ENCODE data around the gene TTC28.
A peak's percentile ranks its signal among the peaks of the same experiment; 100 is the strongest.

The TTC28 gene

DNA sequence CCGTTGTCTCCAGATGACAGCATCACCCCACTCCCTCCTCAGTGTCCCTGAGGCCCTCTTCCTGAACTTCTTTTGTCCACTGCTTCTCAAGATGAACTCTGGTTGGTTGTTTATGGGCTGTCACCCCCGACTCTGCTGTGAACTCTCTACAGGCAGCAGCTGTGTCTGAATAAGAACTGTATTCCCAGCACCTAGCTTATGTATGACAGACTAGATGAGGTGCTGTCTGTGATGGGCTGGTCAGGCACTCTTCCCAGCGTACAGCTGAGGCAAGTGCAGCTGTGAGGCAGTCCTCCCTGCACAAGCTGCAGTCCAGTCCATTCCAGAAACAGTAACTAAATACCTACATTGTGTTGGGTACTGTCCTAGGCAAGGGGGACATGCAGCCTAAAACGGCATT lies 649.2 kb downstream of the TTC28 start:
- DNase-seq, result no peak

DNA sequence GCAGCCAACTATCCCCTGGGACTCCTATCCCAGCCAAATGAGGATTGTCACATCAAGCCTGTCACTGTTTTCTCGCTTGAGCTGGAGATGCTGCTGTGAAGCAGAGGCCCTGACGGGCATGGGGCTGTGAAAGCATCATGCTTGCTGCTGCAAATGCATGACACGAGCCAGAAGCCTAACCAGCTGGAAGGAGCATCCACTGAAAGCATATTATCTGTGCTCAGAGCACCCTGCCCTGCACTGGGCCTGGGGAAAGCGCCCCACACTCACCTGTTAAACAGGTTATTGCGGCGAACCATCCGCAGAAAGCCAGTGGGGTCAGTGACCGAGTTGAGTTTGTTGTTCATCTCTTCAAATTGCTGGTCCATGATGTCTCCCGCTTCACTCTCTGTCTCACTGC lies 649.7 kb downstream of the TTC28 start:
- DNase-seq, result no peak

DNA sequence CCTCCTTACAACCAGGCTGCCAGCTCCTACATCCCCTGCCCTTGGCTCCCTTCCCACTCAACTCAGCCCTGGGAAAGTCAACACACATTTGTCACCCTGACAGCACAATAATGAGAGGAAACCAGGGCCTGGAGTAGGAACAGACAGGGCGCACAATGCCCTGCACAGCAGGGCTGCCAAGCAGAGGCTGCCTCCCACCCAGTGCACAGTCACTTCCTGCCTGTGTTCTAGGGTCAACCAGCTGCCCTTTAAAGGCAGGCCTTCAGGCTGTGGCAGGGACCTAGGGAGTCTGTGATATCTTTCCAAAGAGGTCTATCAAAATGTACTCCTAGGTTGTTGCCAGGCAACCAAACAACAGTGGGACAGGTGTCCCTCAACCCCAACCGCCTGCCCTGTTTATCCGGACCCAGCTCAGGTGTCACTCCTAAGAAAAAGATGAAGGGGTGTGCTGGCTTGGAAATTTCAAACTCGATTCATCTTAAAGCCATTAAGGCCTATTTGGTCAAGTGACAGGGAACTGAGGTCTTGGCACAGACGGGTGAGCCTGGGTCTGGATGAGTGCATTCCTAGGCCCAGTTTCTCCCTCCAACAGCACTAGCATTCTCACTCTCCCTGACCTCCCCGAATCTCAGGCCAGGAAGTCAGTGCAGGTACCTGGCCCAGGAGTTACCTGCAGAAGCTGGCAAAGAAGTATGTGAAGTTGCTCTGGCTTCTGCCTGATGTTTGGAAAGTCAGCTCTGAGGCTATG lies 650.3 kb downstream of the TTC28 start:
- no peak for DNase-seq

DNA sequence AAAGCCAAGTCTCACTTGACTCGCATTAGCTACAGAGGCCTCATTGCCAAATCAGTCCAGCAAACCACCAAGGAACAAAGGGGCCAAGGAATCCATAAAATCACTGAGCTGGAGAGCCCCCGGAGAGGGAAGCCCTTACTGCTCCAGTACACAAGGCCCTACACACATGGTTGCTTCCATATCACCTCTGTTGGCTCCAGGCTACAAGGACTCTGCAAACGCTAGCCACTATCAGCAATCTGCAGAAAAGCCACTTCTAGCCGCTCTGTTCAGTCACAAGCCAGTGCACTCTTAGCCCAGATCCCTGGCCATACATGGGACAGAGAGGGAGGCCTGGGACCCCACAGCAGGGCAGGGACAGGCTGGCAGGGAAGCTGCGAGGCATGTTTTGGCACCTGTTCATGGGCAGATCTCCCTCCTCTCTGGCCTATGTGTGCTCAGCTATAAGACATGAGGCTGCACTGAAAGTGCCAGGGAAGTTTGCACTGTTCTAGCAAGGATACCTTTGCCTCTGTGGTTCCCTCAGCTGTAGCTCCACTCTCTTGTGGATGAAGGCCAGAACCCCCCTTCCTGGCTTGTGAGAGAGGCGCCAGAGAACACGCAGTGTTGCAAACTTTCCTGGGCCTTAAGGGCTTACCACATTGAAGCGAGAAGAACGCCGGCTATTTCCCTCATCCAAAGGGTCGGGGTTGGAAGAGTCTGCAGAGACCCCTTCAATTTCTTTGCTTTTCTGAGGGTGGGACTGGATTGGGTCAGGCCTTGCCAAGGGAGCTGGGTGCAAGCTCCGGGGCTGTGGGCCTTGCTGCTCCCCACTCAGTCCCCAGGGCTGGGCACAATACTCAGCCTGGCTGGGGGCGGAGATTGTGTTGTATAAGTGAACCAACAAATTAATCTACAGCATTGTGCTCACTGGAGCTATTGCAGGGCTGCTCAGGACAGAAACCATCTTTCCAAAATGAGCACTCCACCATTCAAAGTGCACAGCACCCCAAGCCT lies 651.9 kb downstream of the TTC28 start:
- DNase-seq, result no peak

DNA sequence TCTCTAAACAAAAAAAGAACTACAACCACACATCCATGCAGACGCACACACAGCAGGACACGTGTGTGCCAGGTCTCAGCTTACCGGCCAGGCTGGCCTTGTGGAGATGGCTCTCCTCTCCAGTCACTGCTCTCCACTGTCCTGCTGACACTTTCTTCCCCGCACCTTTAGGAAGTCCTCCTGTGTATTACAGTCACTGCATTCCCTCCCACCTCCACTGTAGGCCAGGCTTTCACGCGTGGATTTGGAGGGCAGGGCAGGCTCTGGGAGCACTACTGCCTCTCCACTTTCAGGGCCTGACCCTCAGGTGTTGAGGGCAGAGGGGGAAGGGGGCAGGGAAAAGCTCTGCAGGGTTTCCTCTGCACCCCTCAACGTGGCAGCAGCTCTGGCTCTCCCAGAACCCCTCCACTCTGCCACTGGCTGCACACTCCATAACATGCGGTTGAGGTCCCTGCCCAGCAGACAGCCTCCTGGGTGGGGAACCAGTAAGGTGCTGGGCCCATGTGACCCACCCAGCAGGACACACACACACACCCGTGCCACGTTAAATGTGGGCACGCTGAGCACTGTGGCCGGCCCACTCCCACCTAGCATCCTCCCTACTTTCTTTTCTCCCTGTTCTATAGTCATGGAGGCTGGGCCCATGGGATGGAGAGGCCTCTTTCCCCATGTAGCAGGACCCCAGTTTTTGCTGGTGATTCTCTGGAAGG lies 653.6 kb downstream of the TTC28 start:
- no peak for DNase-seq

DNA sequence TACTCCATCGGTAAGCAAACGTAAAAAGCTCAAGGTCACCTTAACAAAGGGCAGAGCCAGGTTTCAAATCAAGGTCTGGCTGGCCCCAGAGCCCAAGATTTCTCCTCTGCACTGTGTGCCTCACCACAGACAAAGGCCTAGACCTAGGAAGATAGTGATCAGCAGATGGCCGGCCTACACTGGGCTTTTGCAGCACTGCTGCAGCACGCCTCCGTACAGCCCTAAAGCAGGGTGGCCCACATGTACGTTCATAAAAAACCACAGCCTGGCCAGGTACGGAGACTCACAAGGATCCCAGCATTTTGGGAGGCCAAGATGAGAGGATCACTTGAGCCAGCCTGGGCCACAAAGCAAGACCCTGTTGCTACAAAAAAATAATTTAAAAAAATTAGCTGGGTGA lies 654.3 kb downstream of the TTC28 start:
- no peak for DNase-seq

DNA sequence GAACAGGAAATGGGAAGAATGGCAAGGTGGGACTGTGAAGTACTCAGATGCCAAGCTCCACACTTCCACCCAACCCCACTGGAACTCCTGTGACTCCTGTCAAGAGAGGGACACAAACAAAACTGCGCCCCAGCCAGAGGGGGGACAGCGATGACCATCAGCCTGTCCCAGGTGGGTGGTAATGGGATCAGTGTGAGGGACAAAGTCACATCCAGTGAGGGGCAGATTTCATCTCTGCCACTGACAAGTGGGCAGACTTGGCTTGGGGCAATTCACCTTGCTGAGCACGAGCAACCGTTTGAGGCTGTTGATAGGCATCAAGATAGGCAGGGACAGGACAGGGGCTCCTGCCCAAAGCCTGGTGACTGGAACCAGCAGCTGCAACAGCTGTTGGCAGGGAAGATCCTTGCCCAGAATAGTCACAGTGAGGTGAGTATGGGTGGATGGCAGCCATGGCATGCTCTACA lies 655.2 kb downstream of the TTC28 start:
- DNase-seq, result no peak

DNA sequence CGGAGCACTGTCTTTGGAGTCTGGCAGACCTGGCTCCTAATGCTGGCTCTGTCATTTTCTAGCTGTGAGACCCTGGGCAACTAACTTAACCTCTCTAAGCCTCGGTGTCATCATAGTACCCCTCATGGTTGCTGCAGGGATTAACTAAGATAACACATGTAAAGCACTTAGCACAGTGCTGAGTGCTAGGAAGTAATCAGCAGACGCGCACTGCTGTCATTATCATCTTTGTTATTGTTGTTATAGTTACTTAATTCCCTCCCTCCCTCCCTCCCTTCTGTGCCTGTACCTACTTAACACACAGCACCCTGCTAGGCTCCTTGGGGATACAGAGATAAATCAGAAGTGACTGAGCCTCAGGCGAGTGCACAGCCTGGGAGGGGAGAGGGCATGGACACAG lies 655.9 kb downstream of the TTC28 start:
- DNase-seq, result no peak

DNA sequence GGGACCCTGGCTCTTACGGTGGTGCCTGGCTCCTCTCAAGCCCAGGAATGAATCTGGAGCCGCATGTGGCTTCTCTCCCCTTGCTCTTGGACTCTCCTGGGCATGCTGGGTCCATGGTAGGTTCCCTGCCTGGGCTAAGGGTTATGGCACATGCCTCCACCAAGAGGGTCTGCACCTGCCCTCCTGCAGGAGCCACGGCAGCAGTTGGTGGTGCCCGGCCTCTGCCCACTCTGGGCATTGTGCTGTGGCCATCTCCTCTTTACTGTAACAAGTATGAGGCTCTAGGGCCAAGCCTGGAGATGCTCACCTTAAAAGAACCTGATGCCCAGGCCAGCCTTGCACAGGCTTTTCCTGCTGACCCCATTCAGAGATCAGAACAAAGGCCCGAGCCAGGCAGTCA lies 656.6 kb downstream of the TTC28 start:
- no peak for DNase-seq

DNA sequence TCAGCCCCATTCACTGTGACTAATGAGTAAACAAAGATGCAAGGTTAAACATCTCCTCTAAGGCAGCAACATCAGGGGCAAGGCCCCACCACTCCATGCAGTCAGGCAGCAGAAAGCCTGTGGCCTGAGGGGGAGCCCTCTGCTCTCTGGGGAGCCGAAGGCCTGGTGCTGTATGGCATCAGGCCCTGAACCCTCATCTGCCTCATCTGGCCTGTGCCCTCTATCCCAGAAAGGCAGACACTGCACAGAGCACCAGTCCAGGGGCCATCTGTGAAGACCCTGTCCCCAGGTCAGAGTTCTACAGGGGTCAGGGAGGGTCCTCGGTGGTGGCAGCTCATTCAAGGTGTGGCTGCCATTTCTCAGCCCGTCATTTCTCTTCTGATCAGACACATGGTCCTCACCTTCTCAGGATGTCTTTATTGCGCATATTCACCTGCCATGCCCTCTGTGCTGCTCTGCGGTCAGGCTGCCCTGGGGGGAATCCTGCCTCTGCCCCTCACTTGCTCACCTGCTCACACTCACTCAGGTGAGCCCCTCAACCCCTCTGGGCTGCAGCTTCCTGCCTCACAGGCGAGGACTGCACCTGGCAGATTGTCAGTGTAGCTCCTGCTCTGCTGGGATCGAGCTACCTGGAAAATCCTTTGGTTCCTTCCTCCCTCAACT lies 657.5 kb downstream of the TTC28 start:
- DNase-seq, result no peak

DNA sequence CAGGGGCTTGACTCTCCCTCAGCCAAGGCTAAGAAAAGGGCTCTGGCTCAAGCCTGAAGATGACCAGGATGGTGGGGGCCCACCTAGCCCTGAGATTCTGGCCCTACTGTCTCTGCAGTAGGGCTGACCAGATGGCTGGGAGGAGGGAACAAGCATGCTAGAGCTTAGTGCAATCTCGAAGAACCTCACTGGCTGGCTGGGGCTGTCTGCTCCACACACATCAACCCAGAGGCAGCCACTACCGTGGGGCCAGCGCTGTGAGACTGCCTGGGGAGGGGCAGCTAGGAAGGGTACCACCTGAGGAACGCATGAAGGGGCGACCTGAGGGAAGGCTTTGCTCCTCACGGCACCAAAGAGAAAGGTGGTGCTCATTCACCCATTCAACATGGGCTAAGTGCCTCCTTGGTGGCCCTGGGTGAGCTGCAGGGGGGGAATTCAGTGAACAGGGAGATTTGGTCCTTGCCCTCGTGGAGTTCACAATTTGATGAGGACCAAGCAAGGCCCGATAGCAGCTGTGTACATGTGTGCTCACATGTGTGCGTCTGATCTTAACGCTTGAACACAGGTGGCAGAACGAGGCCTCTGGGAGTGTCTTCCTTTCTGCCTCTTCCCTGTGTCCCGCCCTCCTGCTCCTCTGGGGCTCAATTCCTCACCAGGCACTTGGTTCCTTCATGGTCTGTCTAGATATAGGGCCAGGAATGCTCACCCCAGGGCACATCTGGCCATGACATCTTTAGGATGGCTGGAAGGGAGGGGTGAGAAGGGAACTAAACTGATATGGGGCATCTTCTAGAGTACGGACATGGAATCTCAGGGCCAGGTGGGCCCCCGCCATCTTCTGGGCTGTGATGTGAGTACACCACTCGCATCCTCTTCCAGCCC lies 658.3 kb downstream of the TTC28 start:
- no peak for DNase-seq

DNA sequence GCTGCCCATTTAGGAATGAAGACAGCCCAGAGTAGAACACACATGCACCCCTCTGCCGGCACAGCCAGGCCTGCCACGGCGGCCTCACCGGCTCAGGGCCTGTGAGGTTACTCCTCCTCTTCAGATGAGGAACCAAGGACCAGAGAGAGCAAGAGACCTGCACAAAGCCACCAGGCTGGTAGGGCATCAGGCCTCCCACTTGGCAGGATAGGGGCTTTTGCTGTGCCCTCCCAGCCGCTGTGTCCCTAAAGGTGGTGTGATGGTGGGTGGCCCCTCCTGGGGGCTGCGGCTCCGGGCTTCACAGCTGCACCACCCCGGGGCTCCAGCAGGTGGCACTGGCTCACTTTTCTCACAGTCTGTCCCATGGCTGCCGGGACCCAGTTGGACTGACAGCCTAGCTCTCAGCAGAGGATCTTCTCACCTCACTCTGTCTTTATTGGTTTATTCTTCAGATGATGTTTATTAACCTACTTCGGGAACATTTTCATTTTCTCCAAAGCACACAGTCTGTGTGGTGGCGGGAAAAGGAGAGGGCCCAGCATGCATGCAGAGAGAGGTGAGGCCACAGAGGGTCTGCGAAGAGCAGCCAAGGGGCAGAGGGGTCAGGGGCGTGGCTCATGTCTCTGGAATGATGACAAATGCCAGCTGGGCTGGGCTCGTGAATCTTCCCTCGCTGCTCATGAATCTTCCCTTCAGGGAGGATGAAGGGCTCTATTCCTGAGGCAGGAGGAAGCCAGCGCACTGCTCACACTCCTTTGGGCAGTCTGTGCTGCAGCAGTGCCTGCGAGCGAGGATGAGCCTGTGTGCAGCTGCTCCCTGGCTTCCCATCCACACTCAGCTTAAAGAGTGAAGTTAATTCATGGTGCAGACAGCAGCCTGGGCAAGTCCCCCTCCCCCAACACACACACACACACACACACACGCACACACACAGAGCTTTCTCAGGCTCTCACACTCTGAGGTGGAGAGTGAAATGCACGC lies 659.5 kb downstream of the TTC28 start:
- DNase-seq, result peak; percentile 49

DNA sequence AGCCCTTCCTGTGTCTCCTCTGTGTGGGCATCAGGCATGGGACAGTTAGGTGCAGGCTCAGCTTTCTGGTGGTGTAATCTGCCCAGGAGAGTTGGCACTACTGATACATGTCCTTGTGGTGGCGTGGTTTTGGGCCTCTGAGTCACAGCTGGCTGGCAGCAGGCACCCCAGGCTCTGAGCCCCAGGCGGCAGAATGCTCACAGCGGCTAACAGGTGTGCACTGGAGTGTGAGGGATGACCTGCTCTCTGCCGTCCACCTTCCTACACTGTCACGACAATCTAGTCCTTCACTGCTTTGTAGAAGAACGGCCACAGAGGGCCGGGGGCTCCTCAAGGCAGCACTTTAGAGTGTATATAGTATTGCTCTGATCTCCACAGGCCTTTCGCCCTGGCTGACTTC lies 660.3 kb downstream of the TTC28 start:
- no peak for DNase-seq

DNA sequence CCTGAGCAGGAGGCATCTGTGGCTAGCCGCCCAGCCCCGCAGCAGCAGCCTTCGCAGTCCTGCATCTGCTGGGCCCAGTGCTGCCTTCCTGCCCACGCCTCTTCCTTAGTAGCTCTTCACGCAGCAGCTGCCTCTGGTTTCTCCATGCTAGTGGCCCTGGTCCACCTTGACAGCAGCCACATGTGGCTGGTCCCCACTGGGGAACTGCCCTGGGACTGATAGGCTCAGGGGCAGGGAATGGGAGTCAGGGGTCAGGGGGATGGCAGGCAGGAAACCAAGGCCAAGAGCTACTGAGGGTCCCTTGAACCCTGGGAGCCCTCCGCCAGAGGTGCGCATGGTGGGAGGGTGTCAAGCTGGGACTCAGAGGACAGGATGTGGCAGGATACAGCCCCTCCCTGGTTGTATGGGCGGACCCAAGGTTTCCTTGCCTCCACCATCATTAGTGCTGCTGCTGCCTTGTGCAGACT lies 661.1 kb downstream of the TTC28 start:
- DNase-seq, result no peak

DNA sequence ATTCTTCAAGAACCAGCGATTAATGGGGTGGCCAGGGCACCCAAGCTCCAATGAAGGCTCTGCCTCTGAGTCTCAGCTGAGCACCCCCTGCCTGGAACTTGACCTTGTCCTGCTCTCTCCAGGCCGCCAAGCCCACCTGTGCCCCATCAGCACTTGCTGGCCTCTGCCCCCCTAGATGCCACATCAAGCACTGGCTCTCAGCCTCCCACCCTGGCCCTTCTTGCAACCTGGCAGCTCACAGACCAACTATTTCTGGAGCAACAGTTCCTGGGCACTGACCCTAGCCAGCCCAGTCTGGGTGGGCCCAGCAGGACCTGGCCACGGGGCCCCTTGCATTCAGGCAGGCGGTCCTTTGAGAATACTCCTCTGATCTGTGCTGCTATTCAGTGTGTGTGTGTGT lies 661.8 kb downstream of the TTC28 start:
- no peak for DNase-seq

DNA sequence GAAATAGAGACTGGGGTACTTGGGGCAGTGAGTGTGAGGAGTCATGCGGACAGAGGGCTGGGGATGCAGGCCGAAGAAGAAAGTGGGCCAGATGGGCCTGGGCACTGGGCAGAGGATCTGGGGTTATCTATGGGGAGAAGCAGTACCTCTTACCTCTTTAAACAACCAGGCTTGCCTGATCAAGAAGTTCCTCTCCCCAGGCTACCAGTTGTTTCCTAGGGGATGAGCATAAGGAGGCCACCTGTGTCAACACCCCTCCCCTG lies 662.2 kb downstream of the TTC28 start:
- DNase-seq, result no peak

DNA sequence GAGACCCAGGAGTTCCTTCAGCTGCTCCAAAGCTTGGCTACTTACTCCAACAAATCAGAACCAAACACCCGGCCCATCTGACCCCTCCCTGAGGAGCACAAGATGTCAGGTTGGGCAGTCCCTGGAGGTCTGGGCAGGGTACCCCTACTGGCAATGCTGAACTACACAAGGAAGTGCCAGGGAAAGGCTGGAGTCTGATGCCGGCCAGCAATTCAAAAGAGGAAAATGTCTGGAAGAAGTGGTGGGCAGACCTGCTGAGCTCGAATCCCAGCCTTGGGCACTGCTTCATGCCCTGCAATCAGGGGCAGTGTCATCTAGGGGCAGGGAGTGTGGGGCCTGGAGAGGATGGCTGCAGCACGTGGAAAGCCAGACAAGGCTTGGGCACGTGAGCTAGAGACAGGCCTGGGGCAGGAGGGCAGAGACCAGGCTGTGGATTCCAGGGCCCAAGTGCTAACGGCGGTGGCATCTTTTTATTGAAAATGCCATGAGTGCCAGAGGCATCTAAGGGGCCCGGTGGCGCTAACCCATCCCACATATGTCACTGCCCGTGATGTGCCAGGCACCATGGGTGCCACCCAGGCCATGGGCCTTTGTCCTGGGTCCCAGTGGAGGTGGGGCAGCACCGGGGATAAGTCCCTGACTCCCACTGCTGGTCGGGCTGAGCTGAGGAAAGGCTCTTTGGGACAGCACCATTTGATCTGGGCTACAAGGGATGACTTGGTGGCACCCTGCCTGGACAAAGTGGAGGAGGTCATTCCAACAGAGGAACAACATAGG lies 662.7 kb downstream of the TTC28 start:
- no peak for DNase-seq

DNA sequence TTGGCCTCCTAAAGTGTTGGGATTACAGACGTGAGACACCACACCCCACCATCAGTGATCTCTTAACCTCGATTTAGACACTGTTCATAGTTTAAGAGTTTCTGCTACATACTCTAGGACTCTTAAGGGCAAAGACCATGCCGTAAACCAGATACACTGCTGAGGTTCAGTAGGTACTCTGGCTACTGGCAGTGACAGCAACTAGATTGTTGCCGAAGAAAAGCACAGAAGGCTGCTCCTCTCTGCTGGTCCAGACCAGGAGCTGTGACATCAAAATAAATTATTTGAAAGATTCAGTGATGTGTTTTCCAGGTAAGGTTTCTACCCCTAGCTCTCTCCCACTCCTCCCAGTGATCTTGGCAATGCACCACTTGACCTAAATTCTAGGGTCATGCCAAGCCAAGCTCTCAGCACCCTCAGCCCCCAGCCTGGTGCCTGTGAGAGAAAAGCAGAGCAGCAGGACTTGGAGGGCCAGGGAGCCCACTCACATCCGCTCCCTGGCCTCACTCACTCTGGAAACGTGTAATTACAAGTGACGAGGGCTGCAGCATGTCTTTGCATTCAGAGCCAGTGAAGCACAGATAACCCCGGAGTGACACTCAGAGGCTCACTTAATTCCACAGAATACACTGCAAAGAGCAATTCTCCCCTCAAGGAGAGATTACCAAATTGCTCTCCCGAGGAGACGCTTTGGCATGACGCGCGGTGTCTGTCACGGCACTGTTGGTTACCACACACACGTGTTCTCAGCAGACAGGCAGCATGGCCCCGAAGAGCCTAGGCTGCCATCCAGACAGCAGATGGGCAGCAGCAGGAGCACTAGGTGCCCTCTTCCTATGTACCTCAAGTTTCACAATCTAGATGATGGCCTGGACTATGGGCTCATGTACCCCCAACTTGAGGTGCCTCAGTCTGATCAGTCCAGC lies 663.7 kb downstream of the TTC28 start:
- no peak for DNase-seq

DNA sequence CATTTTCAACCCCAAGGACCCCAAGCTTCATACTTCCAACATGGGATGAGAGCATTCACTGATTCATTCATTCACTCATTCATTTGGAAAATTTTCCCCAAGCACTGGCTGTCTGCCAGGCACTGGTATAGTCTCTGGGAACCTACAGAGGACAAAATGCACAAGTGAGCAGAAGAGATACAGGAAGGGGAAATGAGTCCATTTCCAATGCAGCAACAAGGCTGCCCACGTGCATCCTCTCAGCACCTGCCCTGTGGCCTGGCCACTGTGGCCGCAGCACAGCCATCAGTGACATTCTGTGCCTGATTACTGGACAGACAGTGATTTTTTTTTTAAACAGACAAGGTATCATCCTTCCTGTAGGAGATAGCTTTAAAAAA lies 664.6 kb downstream of the TTC28 start:
- no peak for DNase-seq
